ENCODE data around the gene SGIP1.
A peak's percentile ranks its signal among the peaks of the same experiment; 100 is the strongest.

Gene SGIP1

DNA sequence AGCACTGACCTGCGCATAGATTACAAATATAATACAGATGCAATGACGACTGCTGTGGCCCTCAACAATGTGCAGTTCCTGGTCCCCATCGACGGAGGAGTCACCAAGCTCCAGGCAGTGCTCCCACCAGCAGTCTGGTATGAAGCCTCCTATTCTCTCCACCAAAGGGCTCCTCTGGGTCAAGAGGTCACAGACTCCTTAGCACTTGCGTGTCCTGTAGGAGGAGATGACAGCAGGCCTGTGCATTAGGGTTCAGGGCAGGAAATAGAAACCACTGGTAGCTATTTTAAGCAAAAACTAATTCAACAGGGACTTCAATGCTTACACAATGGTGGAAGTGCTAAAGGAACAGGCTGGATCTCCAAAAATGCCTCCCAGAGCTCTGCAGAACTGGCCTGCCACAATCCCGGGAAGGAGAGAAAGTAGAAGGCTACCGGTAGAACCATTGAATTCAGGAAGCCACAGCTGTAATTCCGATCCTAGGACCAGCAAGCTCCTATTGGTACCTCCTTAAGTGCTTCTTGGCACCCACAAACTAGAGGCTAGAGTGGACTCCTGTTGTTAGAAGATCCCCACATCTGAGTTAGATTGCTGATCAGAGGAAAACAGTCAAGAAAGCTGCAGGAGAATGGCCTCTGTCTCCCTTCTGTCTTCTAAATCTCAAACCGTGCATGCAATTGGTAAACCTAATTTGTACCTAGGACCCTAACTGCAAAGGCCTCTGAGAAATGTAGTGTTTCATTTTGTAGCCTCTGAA is 205.6 kb downstream of the SGIP1 start:
- no peak overlapping the region for H3K9ac ChIP-seq (ENCODE audit: low read depth, low read length, poor library complexity)

GRCh38 chr1:66745451-66745850 is 211.5 kb downstream of the SGIP1 start:
- Histone ChIP-seq H3K27me3 (ENCODE audit: control insufficient read depth in 3 of 3, insufficient read depth in 3 of 3, low read depth in 1 of 3, low read length in 3 of 3) (no peaks in the 10 kb centered on the region), H3K4me3 (ENCODE audit: low read length in 2 of 2) (no peak overlapping the region), H3K27ac (replicated peaks; ENCODE audit: low read length) (no peak overlapping the region), H3K14ac (ENCODE audit: low read length) (no peak overlapping the region), H2AFZ (ENCODE audit: low read length) (no peak overlapping the region), H3K4me1 (ENCODE audit: control insufficient read depth in 2 of 2, insufficient read depth in 1 of 2, low read depth in 1 of 2, low read length in 2 of 2) (no peaks in the 10 kb centered on the region), H2BK120ac (ENCODE audit: low read depth, low read length) (no peak overlapping the region), H3K9ac (ENCODE audit: low read depth, low read length, poor library complexity) (no peak overlapping the region), H2BK15ac (ENCODE audit: low read length) (no peak overlapping the region), H4K8ac (ENCODE audit: low read depth, low read length) (no peak overlapping the region), H4K91ac (ENCODE audit: low read depth, low read length, poor library complexity) (no peak overlapping the region), H3K9me3 (replicated peaks in 1 of 2; ENCODE audit: control insufficient read depth in 2 of 2, insufficient read depth in 1 of 2, low read depth in 1 of 2, low read length in 2 of 2) (no peaks in the 10 kb centered on the region), H3K4me2 (ENCODE audit: insufficient read depth, low read length, poor library complexity, severe bottlenecking) (no peak overlapping the region), H3K18ac (ENCODE audit: low read length) (no peak overlapping the region), H2BK5ac (ENCODE audit: low read length) (no peak overlapping the region), H2BK12ac (ENCODE audit: low read length) (no peak overlapping the region), H3K36me3 (replicated peaks in 1 of 2; ENCODE audit: control insufficient read depth in 2 of 2, insufficient read depth in 2 of 2, low read length in 2 of 2) (no peaks in the 10 kb centered on the region), H2AK5ac (ENCODE audit: low read depth, low read length) (no peak overlapping the region), H3K4ac (ENCODE audit: low read length) (no peak overlapping the region), H3K79me1 (ENCODE audit: low read depth, low read length) (no peaks in the 10 kb centered on the region), H3K23ac (ENCODE audit: low read depth, low read length, poor library complexity) (no peak overlapping the region)
- no peak for DNase-seq (ENCODE audit: low spot score)
- WGBS, 2 donors (ENCODE audit: extremely low coverage in 2 of 2, insufficient read length in 2 of 2, insufficient replicate concordance in 1 of 2): no CpG with 5 or more reads among the region's 2 CpGs

More for the DNA sequence above, 205.6 kb downstream of the SGIP1 start:
- H2BK120ac ChIP-seq (ENCODE audit: low read depth, low read length): no peak overlapping the region
- no peak overlapping the region for H4K91ac ChIP-seq (ENCODE audit: low read depth, low read length, poor library complexity)
- H3K14ac ChIP-seq (ENCODE audit: low read length): no peak overlapping the region
- H4K8ac ChIP-seq (ENCODE audit: low read depth, low read length): no peak overlapping the region
- no peaks in the 10 kb centered on the region for H3K36me3 ChIP-seq (replicated peaks in 1 of 2; ENCODE audit: control insufficient read depth in 2 of 2, insufficient read depth in 2 of 2, low read length in 2 of 2)
- no peak overlapping the region for H2BK12ac ChIP-seq (ENCODE audit: low read length)
- H2BK5ac ChIP-seq (ENCODE audit: low read length): no peak overlapping the region
- peak overlapping the region; percentile 46 for H2AFZ ChIP-seq (ENCODE audit: low read length)
- WGBS, 2 donors (ENCODE audit: extremely low coverage in 2 of 2, insufficient read length in 2 of 2, insufficient replicate concordance in 1 of 2): no CpG with 5 or more reads among the region's 9 CpGs
- DNase-seq (ENCODE audit: low spot score): no peak
- peaks cover 0 to 2% of the 10 kb centered on the region in 2 donors for H3K4me1 ChIP-seq (ENCODE audit: control insufficient read depth in 2 of 2, insufficient read depth in 1 of 2, low read depth in 1 of 2, low read length in 2 of 2)
- no peaks in the 10 kb centered on the region for H3K79me1 ChIP-seq (ENCODE audit: low read depth, low read length)
- no peak overlapping the region for H2BK15ac ChIP-seq (ENCODE audit: low read length)
- H3K4me2 ChIP-seq (ENCODE audit: insufficient read depth, low read length, poor library complexity, severe bottlenecking): no peak overlapping the region
- H2AK5ac ChIP-seq (ENCODE audit: low read depth, low read length): no peak overlapping the region
- no peak overlapping the region for H3K23ac ChIP-seq (ENCODE audit: low read depth, low read length, poor library complexity)
- no peak overlapping the region for H3K4ac ChIP-seq (ENCODE audit: low read length)
- H3K4me3 ChIP-seq (ENCODE audit: low read length in 2 of 2): no peak overlapping the region
- H3K27me3 ChIP-seq (ENCODE audit: control insufficient read depth in 3 of 3, insufficient read depth in 3 of 3, low read depth in 1 of 3, low read length in 3 of 3): no peaks in the 10 kb centered on the region
- no peaks in the 10 kb centered on the region for H3K9me3 ChIP-seq (replicated peaks in 1 of 2; ENCODE audit: control insufficient read depth in 2 of 2, insufficient read depth in 1 of 2, low read depth in 1 of 2, low read length in 2 of 2)
- H3K27ac ChIP-seq (replicated peaks; ENCODE audit: low read length): no peak overlapping the region
- no peak overlapping the region for H3K18ac ChIP-seq (ENCODE audit: low read length)

DNA sequence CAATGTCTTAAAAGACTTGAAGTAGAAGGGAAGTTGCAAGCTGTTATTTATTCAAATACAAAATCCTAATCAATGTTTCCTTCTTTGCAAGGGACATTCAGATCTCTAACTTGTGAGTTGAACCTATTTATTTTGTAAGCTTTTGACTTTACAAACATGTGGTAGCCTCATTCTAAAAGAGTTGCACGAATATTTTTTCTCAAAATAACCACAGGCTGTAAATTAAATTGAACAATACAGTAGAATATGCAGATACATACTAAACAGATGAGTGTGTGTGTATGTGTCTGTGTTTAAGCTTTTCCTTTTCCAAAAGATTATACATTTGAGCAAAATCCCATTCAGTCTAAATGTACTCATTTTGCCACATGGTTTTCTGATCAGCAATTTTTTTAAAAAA is 213.5 kb downstream of the SGIP1 start:
- no peak overlapping the region for H3K18ac ChIP-seq (ENCODE audit: low read length)
- no peak overlapping the region for H2BK12ac ChIP-seq (ENCODE audit: low read length)
- WGBS, 2 donors (ENCODE audit: extremely low coverage in 2 of 2, insufficient read length in 2 of 2, insufficient replicate concordance in 1 of 2): no CpG with 5 or more reads among the region's 1 CpG
- H3K27ac ChIP-seq (replicated peaks; ENCODE audit: low read length): no peak overlapping the region
- peaks cover 0 to 7% (median 0%) of the 10 kb centered on the region in 3 experiments for H3K27me3 ChIP-seq (ENCODE audit: control insufficient read depth in 3 of 3, insufficient read depth in 3 of 3, low read depth in 1 of 3, low read length in 3 of 3)
- H2BK5ac ChIP-seq (ENCODE audit: low read length): no peak overlapping the region
- H2BK120ac ChIP-seq (ENCODE audit: low read depth, low read length): no peak overlapping the region
- H3K79me1 ChIP-seq (ENCODE audit: low read depth, low read length): no peaks in the 10 kb centered on the region
- H4K8ac ChIP-seq (ENCODE audit: low read depth, low read length): no peak overlapping the region
- H4K91ac ChIP-seq (ENCODE audit: low read depth, low read length, poor library complexity): no peak overlapping the region
- H3K36me3 ChIP-seq (replicated peaks in 1 of 2; ENCODE audit: control insufficient read depth in 2 of 2, insufficient read depth in 2 of 2, low read length in 2 of 2): no peaks in the 10 kb centered on the region
- no peak overlapping the region for H3K4ac ChIP-seq (ENCODE audit: low read length)
- no peak overlapping the region for H3K9ac ChIP-seq (ENCODE audit: low read depth, low read length, poor library complexity)
- H3K4me2 ChIP-seq (ENCODE audit: insufficient read depth, low read length, poor library complexity, severe bottlenecking): no peak overlapping the region
- no peak overlapping the region for H2BK15ac ChIP-seq (ENCODE audit: low read length)
- H2AFZ ChIP-seq (ENCODE audit: low read length): no peak overlapping the region
- no peak overlapping the region for H3K14ac ChIP-seq (ENCODE audit: low read length)
- peaks cover 1 to 2% of the 10 kb centered on the region in 2 donors for H3K4me1 ChIP-seq (ENCODE audit: control insufficient read depth in 2 of 2, insufficient read depth in 1 of 2, low read depth in 1 of 2, low read length in 2 of 2)
- no peaks in the 10 kb centered on the region for H3K9me3 ChIP-seq (replicated peaks in 1 of 2; ENCODE audit: control insufficient read depth in 2 of 2, insufficient read depth in 1 of 2, low read depth in 1 of 2, low read length in 2 of 2)
- H3K23ac ChIP-seq (ENCODE audit: low read depth, low read length, poor library complexity): no peak overlapping the region
- H2AK5ac ChIP-seq (ENCODE audit: low read depth, low read length): no peak overlapping the region
- DNase-seq (ENCODE audit: low spot score): no peak
- no peak overlapping the region for H3K4me3 ChIP-seq (ENCODE audit: low read length in 2 of 2)

DNA sequence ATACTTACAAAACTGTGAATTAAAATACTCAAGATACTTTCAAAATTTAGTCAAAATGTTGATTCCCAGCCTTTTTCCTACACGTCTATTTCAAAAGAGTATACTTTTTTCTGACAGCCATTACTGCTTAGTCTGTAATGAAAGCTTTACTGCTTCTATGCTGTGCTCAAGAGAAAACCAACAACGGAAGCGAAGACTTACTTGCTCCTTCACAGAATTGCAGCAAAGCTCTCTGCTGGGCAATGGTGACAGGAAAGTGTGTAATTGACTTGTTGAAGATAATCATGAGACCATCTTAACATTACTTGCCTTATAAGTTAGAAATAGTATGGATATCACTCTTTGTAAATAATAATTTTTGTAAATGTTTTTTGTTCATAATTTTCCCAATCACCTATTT is 216.6 kb downstream of the SGIP1 start:
- no peak overlapping the region for H2BK5ac ChIP-seq (ENCODE audit: low read length)
- no peak overlapping the region for H2BK15ac ChIP-seq (ENCODE audit: low read length)
- H3K18ac ChIP-seq (ENCODE audit: low read length): no peak overlapping the region
- H3K79me1 ChIP-seq (ENCODE audit: low read depth, low read length): no peaks in the 10 kb centered on the region
- no peak overlapping the region for H2AK5ac ChIP-seq (ENCODE audit: low read depth, low read length)
- no peak overlapping the region for H3K27ac ChIP-seq (replicated peaks; ENCODE audit: low read length)
- no peak overlapping the region for H4K8ac ChIP-seq (ENCODE audit: low read depth, low read length)
- H3K23ac ChIP-seq (ENCODE audit: low read depth, low read length, poor library complexity): no peak overlapping the region
- H4K91ac ChIP-seq (ENCODE audit: low read depth, low read length, poor library complexity): no peak overlapping the region
- no peak overlapping the region for H3K4me2 ChIP-seq (ENCODE audit: insufficient read depth, low read length, poor library complexity, severe bottlenecking)
- H3K14ac ChIP-seq (ENCODE audit: low read length): no peak overlapping the region
- H3K4me3 ChIP-seq (ENCODE audit: low read length in 2 of 2): no peak overlapping the region
- H2BK12ac ChIP-seq (ENCODE audit: low read length): no peak overlapping the region
- no peak overlapping the region for H2AFZ ChIP-seq (ENCODE audit: low read length)
- no CpG with 5 or more reads among the region's 3 CpGs for WGBS, 2 donors (ENCODE audit: extremely low coverage in 2 of 2, insufficient read length in 2 of 2, insufficient replicate concordance in 1 of 2)
- H3K36me3 ChIP-seq (replicated peaks in 1 of 2; ENCODE audit: control insufficient read depth in 2 of 2, insufficient read depth in 2 of 2, low read length in 2 of 2): no peaks in the 10 kb centered on the region
- H3K9me3 ChIP-seq (replicated peaks in 1 of 2; ENCODE audit: control insufficient read depth in 2 of 2, insufficient read depth in 1 of 2, low read depth in 1 of 2, low read length in 2 of 2): peaks cover 0 to 2% of the 10 kb centered on the region in 2 donors
- H3K9ac ChIP-seq (ENCODE audit: low read depth, low read length, poor library complexity): no peak overlapping the region
- H2BK120ac ChIP-seq (ENCODE audit: low read depth, low read length): no peak overlapping the region
- DNase-seq (ENCODE audit: low spot score): no peak
- peaks cover 3 to 7% of the 10 kb centered on the region in 2 donors for H3K4me1 ChIP-seq (ENCODE audit: control insufficient read depth in 2 of 2, insufficient read depth in 1 of 2, low read depth in 1 of 2, low read length in 2 of 2)
- H3K27me3 ChIP-seq (ENCODE audit: control insufficient read depth in 3 of 3, insufficient read depth in 3 of 3, low read depth in 1 of 3, low read length in 3 of 3): peaks cover 0 to 13% (median 2%) of the 10 kb centered on the region in 3 experiments
- no peak overlapping the region for H3K4ac ChIP-seq (ENCODE audit: low read length)
